ENCODE data around the gene ZNF577.

DNA sequence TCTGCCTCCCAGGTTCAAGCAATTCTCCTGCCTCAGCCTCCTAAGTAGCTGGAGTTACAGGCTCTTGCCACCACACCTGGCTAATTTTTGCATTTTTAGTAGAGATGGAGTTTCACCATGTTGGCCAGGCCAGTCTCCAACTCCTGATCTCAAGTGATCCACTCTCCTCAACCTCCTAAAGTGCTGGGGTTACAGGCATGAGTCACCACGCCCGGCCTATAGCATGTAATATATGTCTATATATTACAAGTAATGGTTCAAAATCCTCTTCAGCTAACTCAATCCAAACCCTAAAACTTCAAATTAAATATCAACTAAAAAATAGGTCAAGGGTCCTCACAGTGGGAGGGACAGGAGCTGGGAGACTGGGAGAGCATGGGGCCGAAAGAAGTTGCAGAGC lies 64.8 kb downstream of the ZNF577 start:
- TF ChIP-seq CTCF (conservative IDR thresholded peaks at IDR 0.05), result no peak
- TF ChIP-seq ZFX (IDR thresholded peaks at IDR 0.05), result no peak
